DND-41 (cell line): ENCODE data around the gene SLC10A3.

ENCODE experiments used
- ATAC-seq: fragments of 200-7000 bp; cut with Tn5 transposase; 3 replicates; pipeline ENCODE4 v1.9.1; 2021; ENCODE audit warnings: low read depth; ENCODE audit not compliant: insufficient read depth
- DNase-seq: peaks from one replicate; pipeline ENCODE4 v3.0.0-alpha.2; 2020
- H2AFZ ChIP-seq: 2 replicates; pipeline ENCODE4 v1.6.0; 2012; ENCODE audit warnings: low read depth, low read length
- H3K27ac ChIP-seq: 2 replicates; pipeline ENCODE4 v1.5.1; 2012; ENCODE audit warnings: low read length, inconsistent platforms
- H3K27me3 ChIP-seq: fragments of 200-600 bp; sonication (generic); 2 replicates; pipeline ENCODE4 v1.6.0; 2012; ENCODE audit warnings: low read length, mild to moderate bottlenecking, inconsistent platforms; ENCODE audit not compliant: insufficient read depth, poor library complexity
- H3K36me3 ChIP-seq: 2 replicates; pipeline ENCODE4 v1.5.1; 2012; ENCODE audit warnings: low read length, inconsistent platforms; ENCODE audit not compliant: insufficient read depth
- H3K4me1 ChIP-seq: 2 replicates; pipeline ENCODE4 v1.5.1; 2012; ENCODE audit warnings: mild to moderate bottlenecking, low read length; ENCODE audit not compliant: insufficient read depth
- H3K4me2 ChIP-seq: 2 replicates; pipeline ENCODE4 v1.6.0; 2012; ENCODE audit warnings: mild to moderate bottlenecking, moderate library complexity, low read length, inconsistent platforms; ENCODE audit not compliant: insufficient read depth
- H3K4me3 ChIP-seq, 2 experiments: fragments of 200-600 bp in 1 of 2; shearing (Covaris generic) in 1 of 2; 2 replicates each; pipeline ENCODE4 v1.5.1; 2012 to 2016; ENCODE audit warnings: inconsistent platforms in 2 of 2, low read length in 2 of 2, mild to moderate bottlenecking in 2 of 2, low read depth in 1 of 2, moderate library complexity in 1 of 2
- H3K79me2 ChIP-seq: 2 replicates; pipeline ENCODE4 v1.6.0; 2012; ENCODE audit warnings: low read length, inconsistent platforms; ENCODE audit not compliant: insufficient read depth
- H3K9ac ChIP-seq: 2 replicates; pipeline ENCODE4 v1.6.0; 2012; ENCODE audit warnings: low read depth, mild to moderate bottlenecking, inconsistent platforms, low read length, moderate library complexity
- H3K9me3 ChIP-seq: 2 replicates; pipeline ENCODE4 v1.5.1; 2012; ENCODE audit warnings: low read length, moderate library complexity, mild to moderate bottlenecking, inconsistent platforms; ENCODE audit not compliant: insufficient read depth, severe bottlenecking
- H4K20me1 ChIP-seq: 2 replicates; pipeline ENCODE4 v1.6.0; 2012; ENCODE audit warnings: low read length; ENCODE audit not compliant: insufficient read depth
- CTCF ChIP-seq: IDR thresholded peaks from 2 replicates; pipeline ENCODE4 v1.5.1; 2012; ENCODE audit warnings: borderline replicate concordance, low read length, moderate library complexity, mild to moderate bottlenecking; ENCODE audit not compliant: poor library complexity, severe bottlenecking; ENCODE audit errors: extremely low read depth
- EZH2 ChIP-seq: IDR thresholded peaks from 3 replicates; pipeline ENCODE4 v1.6.1; 2012; ENCODE audit warnings: borderline replicate concordance, low read depth, mild to moderate bottlenecking, moderate library complexity, low read length, inconsistent platforms; ENCODE audit not compliant: severe bottlenecking

The SLC10A3 gene

GRCh38 chrX:154508384-154508745, 17.9 kb upstream of the SLC10A3 start:
- no peaks in the 10 kb centered on the region for H4K20me1 ChIP-seq
- H3K9me3 ChIP-seq = no peaks in the 10 kb centered on the region
- ATAC-seq = no peak
- H3K4me3 ChIP-seq = no peak overlapping the region
- H3K4me2 ChIP-seq = no peak overlapping the region
- peaks cover 4% of the 10 kb centered on the region; the same call in 1 of the 2 replicates for H3K4me1 ChIP-seq
- no peaks in the 10 kb centered on the region for H3K27me3 ChIP-seq
- H3K27ac ChIP-seq = no peak overlapping the region
- H3K79me2 ChIP-seq = no peaks in the 10 kb centered on the region
- no peak for DNase-seq
- no peak overlapping the region for H3K9ac ChIP-seq
- H3K36me3 ChIP-seq = peaks cover 22% of the 10 kb centered on the region
- no peak overlapping the region for H2AFZ ChIP-seq
- TF ChIP-seq CTCF = no peak

GRCh38 chrX:154507673-154508383, 17.4 kb upstream of the SLC10A3 start:
- Histone ChIP-seq H3K27ac (no peak overlapping the region), H3K4me3 (no peak overlapping the region), H3K79me2 (no peaks in the 10 kb centered on the region), H3K27me3 (no peaks in the 10 kb centered on the region), H3K9ac (no peak overlapping the region), H4K20me1 (no peaks in the 10 kb centered on the region), H3K36me3 (peaks cover 22% of the 10 kb centered on the region), H3K4me1 (peaks cover 4% of the 10 kb centered on the region; the same call in 1 of the 2 replicates), H2AFZ (no peak overlapping the region), H3K4me2 (no peak overlapping the region), H3K9me3 (no peaks in the 10 kb centered on the region)
- DNase-seq (no peak), ATAC-seq (no peak)
- TF ChIP-seq EZH2 (no peak), CTCF (no peak)

- Histone ChIP-seq H3K79me2 (no peaks in the 10 kb centered on the region), H4K20me1 (no peaks in the 10 kb centered on the region), H3K4me1 (peaks cover 2% of the 10 kb centered on the region; the same call in 1 of the 2 replicates), H3K9me3 (no peaks in the 10 kb centered on the region), H2AFZ (no peak overlapping the region), H3K27me3 (no peaks in the 10 kb centered on the region), H3K4me2 (no peak overlapping the region), H3K36me3 (peaks cover 22% of the 10 kb centered on the region), H3K9ac (no peak overlapping the region), H3K27ac (no peak overlapping the region), H3K4me3 (no peak overlapping the region)
- DNase-seq (no peak), ATAC-seq (no peak)
- no peak for TF ChIP-seq CTCF
- no peak for TF ChIP-seq EZH2
These were observed 16.3 kb upstream of the SLC10A3 start for GRCh38 chrX:154506483-154507332.
